Medulla oblongata (tissue), 1 donor: Measurements from ENCODE around the gene ABLIM2.

Experiments
- DNase-seq: peaks from one replicate; pipeline ENCODE4 v3.0.0-alpha.2; 2015; ENCODE audit errors: extremely low spot score

ABLIM2 gene

GRCh38 chr4:8047837-8048678 is 110.6 kb downstream of the ABLIM2 start:
- DNase-seq = no peak

- no peak for DNase-seq
Observed at GRCh38 chr4:8046925-8047541, 111.6 kb downstream of the ABLIM2 start.

DNA sequence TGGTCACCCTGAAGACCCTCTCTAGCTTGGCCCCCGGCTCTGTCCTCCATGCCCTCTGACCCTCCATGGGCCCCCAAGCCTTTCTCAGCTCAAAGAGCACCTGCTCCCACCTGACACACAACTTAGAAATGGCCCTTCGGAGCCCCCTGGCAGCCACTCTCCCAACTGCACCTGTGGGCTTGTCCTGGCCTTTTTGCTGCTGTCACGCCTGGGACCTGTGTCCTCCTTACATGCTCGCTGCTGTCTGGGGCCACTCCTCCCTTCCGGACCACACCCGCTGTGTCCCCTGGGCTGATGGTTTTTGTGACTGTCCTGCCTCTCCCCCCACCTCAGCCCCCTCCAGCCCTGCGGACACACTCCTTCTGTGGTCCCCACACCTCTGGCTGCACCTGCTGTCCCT is 112.7 kb downstream of the ABLIM2 start:
- DNase-seq = no peak

GRCh38 chr4:8044699-8045098 is 113.9 kb downstream of the ABLIM2 start:
- no peak for DNase-seq

- no peak for DNase-seq
Observed at GRCh38 chr4:8044244-8044643, 114.4 kb downstream of the ABLIM2 start.

DNA sequence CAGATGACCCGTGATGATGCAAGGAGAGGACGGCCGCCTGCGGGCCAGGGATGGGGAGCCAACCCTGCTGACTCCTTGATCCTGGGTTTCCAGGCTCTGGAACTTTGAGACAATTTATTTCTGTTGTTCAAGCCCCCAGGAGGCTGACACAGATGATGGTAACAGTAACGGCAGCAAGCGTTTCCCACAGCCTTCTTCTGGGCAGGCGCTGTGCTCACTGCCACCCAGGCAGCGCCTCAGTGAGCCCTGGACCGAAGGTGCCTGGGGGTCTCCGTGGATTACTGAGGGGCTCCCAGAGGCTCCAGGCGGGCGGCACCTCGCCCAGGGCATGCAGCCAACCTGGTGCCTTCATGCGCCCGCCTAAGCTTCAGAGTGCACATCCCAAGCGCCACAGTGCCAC is 115.0 kb downstream of the ABLIM2 start:
- no peak for DNase-seq

- no peak for DNase-seq
Observed at GRCh38 chr4:8041868-8042267, 116.7 kb downstream of the ABLIM2 start.

GRCh38 chr4:8041172-8041571 is 117.4 kb downstream of the ABLIM2 start:
- DNase-seq = no peak

- no peak for DNase-seq
Observed at GRCh38 chr4:8040607-8041006, 118.0 kb downstream of the ABLIM2 start.

- DNase-seq = no peak
Observed at GRCh38 chr4:8039853-8040252, 118.8 kb downstream of the ABLIM2 start.

DNA sequence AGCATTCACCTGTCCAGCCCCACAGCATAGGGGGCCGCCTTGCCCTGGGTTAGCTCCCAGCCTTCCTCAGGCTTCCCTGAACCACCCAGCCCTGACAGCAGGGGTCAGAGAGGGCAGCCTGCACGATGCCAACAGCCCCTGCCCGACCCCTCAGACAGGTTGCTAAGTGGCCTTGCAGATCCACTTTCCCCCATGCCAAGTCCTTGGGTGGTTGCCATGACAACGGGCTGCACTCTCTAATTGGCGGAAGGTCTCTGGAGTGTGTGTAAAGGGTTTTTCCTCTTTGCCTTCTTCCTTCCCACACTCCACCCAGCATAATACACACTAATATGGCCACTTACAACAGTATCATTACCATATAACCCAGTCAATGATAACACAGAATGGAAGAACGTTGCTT is 119.3 kb downstream of the ABLIM2 start:
- no peak for DNase-seq

DNA sequence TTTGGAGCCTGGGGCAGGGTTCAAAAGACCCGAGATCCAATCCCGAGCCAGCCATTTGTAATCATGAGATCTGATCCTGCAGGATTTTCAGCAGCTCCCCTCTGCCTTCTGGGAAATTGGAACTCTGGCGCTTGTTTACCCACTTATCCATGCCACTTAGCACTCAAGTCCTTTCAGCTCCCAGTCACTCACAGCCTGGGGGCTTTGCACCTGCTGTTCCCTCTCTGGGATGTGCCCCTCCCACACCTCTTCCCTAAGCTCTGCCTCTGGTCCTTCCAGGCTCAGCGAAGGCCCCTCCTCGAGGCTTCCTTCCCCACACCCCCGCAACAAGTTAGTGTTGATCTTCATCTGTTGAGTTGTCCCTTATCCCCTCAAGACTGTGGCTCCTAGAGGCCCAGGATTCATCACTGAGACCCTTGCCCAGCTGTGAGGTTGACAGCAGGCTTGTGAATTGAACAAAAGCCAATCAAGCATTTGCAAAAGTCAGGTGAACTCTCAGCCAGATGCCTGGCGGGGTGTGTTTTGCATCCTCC is 119.8 kb downstream of the ABLIM2 start:
- DNase-seq = no peak

DNA sequence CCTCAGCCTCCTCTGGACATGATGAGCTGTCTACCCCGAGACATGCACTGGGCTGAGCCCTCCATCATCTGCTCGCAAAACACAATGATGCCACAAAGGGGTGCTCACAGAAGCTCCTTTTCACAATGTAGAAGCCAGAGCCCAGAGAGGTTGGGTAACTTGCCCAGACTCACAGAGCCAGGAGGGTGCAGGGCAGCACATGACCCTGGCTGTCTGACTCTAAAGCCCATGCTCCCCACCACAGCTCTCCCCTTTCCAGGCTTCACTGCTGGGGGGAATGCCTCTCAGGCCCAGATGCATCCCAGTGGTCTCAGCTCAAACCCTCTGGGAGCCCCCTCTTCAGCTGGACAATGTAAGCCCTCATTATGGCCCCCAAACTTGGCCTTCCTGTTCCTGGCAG is 120.5 kb downstream of the ABLIM2 start:
- no peak for DNase-seq

DNA sequence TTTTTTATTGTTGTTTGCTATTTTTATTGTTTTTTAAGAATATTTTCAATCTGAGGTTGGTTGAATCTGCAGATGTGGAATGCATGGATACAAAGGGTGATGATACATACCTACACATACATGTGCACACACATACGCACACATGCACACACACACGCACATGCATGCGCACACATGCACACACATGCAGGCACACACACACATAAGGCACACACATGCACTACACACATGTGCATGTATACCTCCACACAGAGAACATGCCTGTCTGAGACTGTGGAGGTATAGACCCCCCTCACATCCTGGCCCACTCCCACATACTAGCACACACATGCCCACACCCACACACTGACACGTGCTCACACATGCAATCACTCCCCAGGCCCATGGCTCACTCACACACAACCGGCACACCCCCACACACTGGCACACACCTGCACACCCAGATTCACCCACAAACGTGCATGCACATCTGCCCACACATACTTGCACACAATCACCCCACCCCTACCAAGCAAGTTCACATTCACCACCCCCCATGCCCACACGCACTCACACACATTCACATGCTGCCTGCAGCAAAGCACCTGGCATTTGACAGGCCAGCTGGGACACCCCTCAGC is 121.4 kb downstream of the ABLIM2 start:
- DNase-seq = no peak

GRCh38 chr4:8035371-8035780 is 123.2 kb downstream of the ABLIM2 start:
- DNase-seq = no peak

DNA sequence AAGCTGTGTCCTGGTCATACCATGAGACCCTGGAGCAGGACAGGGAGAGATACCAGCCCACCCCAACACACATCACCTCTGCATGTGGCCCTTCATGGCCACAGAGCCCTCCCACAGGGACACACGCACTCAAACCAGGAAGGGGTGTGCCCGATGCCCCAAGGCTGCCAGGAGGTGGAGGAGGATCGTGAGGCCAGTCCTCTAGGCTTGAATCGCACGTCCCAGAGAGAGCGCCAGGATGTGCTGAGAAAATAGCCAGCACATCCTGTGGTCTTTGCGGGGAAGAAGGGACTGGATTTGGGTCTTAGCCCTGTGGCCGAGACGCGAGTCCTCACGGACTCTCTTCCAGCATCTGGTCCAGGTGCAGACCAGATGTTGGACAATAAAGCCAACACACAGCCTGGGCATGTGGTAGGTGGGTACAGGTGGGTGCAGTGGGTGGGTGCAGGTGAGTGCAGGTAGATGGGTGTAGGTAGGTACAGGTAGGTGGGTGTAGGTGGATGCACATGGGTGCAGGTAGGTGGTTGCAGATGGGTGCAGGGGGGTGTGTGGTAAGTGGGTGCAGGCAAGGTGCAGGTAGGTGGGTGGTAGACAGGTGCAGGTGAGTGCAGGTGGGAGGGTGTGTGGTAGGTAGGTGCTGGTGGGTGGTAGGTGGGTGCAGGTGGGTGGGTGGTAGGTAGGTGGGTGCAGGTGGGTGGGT is 124.6 kb downstream of the ABLIM2 start:
- no peak for DNase-seq

DNA sequence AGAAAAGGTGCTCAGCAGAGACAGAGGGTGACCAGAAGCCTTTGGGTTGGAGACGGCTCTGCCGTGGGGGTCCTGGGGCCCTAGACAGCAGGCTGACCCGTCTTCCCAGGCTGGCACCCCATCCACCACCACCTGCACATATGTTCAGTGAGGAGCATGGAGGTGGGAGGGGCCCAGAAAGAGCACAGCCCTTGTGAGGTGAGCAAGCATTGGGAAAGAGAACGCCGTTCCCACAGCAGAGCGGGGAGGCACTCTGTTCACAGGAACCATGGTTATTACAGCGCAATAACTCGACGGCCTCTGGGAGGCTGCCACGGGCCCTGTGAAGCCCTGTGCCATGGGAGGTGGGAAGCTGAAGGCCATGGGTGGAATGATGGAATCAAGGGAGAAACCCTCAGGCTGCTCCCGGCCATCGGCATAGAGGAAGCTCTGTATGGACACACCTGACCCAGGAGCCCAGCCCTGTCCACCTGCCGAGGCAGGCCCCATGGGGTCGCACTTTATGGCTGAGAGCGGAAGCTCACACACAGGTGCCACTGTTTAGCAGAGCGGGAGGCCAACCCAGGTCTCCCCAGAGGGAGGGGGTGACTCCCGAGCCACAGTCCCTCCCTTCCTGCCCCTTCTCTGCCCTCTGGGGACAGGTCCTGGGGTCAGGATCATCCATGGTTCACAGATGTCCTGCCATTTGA is 125.4 kb downstream of the ABLIM2 start:
- DNase-seq = no peak

- DNase-seq = no peak
Observed at GRCh38 chr4:8032381-8032780, 126.2 kb downstream of the ABLIM2 start.

- no peak for DNase-seq
Observed at GRCh38 chr4:8030121-8030781, 128.4 kb downstream of the ABLIM2 start.

DNA sequence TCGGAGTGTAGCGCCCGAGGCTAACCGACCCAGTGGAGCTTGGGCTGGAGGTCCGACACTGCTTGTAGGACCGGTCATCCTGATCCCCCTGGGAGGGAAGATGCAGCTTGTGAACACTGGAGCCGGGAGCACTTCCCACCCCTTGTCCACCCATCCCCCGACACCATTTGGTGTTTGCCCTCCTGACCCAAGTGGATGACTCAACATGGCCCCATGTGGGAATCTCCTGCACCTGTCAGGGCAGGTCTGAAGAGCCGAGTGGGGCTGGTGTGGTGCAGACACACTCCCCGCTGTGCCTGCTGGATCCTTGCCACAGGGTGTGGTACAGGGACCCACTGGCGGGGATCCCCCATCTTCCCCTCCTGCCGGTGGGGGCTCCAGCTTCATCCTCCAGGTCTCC is 128.9 kb downstream of the ABLIM2 start:
- DNase-seq = no peak
